ENCODE measurements around the gene PHYKPL.

Gene PHYKPL

GRCh38 chr5:178269499-178269898 is 36.9 kb upstream of the PHYKPL start:
- H3K9me2 ChIP-seq (replicated peaks; ENCODE audit: insufficient read depth, low read length) = no peaks in the 10 kb centered on the region
- no peak for TF ChIP-seq EZH2phosphoT487 (conservative IDR thresholded peaks at IDR 0.05; ENCODE audit: low read length)
- TF ChIP-seq CTCF (IDR thresholded peaks at IDR 0.05; ENCODE audit: insufficient read depth, low read length, poor library complexity, severe bottlenecking) = no peak
- H3K9me3 ChIP-seq (ENCODE audit: insufficient read depth, low read length) = no peaks in the 10 kb centered on the region
- H4K20me1 ChIP-seq (ENCODE audit: low read depth, low read length) = no peaks in the 10 kb centered on the region
- H3K4me2 ChIP-seq (ENCODE audit: low read depth, low read length, poor library complexity, severe bottlenecking) = no peak overlapping the region
- no peak overlapping the region for H3K4me3 ChIP-seq (ENCODE audit: insufficient read depth, low read length, poor library complexity, severe bottlenecking)
- no peaks in the 10 kb centered on the region for H3K79me2 ChIP-seq (ENCODE audit: insufficient read depth, low read length)
- H3K9ac ChIP-seq (ENCODE audit: low read length) = no peak overlapping the region
- H3F3A ChIP-seq (ENCODE audit: insufficient read depth) = no peaks in the 10 kb centered on the region
- H3K27me3 ChIP-seq (ENCODE audit: low read length) = no peaks in the 10 kb centered on the region
- H3K36me3 ChIP-seq (ENCODE audit: low read length) = no peaks in the 10 kb centered on the region
- H3K27ac ChIP-seq (ENCODE audit: low read depth, low read length) = no peak overlapping the region
- no peak overlapping the region for H2AFZ ChIP-seq (ENCODE audit: low read depth, low read length, severe bottlenecking)

DNA sequence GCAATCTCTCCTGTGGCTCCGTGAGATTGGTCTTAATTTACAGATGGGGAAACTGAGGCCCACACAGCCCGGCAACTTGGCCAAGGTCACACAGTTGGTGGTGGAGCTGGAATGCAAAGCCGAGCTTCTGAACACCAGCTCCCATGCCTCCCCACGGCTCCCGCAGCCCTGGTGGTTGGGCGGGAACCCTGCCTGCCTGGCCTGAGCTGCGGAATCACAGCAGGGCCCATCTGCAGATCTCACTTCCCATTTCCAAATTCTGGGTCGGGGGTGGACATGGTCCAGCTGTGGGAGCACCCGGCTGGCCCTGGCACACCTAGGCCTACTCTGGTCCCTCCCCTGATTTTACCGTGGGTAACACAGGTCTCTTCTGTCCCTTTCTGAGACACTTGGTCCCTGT is 35.3 kb upstream of the PHYKPL start:
- TF ChIP-seq CTCF (IDR thresholded peaks at IDR 0.05; ENCODE audit: insufficient read depth, low read length, poor library complexity, severe bottlenecking) (no peak), EZH2phosphoT487 (conservative IDR thresholded peaks at IDR 0.05; ENCODE audit: low read length) (no peak)
- H3K9me2 ChIP-seq (replicated peaks; ENCODE audit: insufficient read depth, low read length) = no peaks in the 10 kb centered on the region

DNA sequence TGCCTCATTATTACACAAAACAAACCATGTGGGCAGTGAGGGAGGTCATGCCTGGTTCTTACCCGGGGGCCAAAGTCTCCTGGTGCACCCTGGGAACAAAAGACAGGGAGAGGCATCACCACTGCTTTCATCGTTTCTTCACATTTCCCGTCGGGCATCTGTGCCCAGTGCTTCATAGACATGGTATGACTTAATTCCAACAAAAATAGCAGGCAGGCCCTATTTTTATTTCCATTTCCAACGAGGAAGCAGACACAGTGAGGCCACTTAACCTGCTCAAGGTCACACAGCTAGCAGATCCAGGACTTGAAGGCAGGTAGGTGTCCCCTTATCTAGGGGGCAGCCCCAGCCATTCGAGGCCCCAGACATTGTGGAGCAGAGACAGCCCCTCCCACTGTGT is 34.6 kb upstream of the PHYKPL start:
- H3K4me2 ChIP-seq (ENCODE audit: low read depth, low read length, poor library complexity, severe bottlenecking) = no peak overlapping the region
- H3K4me3 ChIP-seq (ENCODE audit: insufficient read depth, low read length, poor library complexity, severe bottlenecking) = no peak overlapping the region
- H4K20me1 ChIP-seq (ENCODE audit: low read depth, low read length) = no peaks in the 10 kb centered on the region
- H3K36me3 ChIP-seq (ENCODE audit: low read length) = no peaks in the 10 kb centered on the region
- H3K79me2 ChIP-seq (ENCODE audit: insufficient read depth, low read length) = no peaks in the 10 kb centered on the region
- H2AFZ ChIP-seq (ENCODE audit: low read depth, low read length, severe bottlenecking) = no peak overlapping the region
- H3K9ac ChIP-seq (ENCODE audit: low read length) = no peak overlapping the region
- no peaks in the 10 kb centered on the region for H3K27me3 ChIP-seq (ENCODE audit: low read length)
- H3K27ac ChIP-seq (ENCODE audit: low read depth, low read length) = no peak overlapping the region
- no peaks in the 10 kb centered on the region for H3K9me2 ChIP-seq (replicated peaks; ENCODE audit: insufficient read depth, low read length)
- H3K9me3 ChIP-seq (ENCODE audit: insufficient read depth, low read length) = no peaks in the 10 kb centered on the region
- no peaks in the 10 kb centered on the region for H3F3A ChIP-seq (ENCODE audit: insufficient read depth)
- no peak for TF ChIP-seq CTCF (IDR thresholded peaks at IDR 0.05; ENCODE audit: insufficient read depth, low read length, poor library complexity, severe bottlenecking)
- TF ChIP-seq EZH2phosphoT487 (conservative IDR thresholded peaks at IDR 0.05; ENCODE audit: low read length) = no peak

More for the DNA sequence above, 35.3 kb upstream of the PHYKPL start:
- Histone ChIP-seq H3K79me2 (ENCODE audit: insufficient read depth, low read length) (no peaks in the 10 kb centered on the region), H3K36me3 (ENCODE audit: low read length) (no peaks in the 10 kb centered on the region), H3K27ac (ENCODE audit: low read depth, low read length) (no peak overlapping the region), H3K27me3 (ENCODE audit: low read length) (no peaks in the 10 kb centered on the region), H3K4me2 (ENCODE audit: low read depth, low read length, poor library complexity, severe bottlenecking) (no peak overlapping the region), H2AFZ (ENCODE audit: low read depth, low read length, severe bottlenecking) (no peak overlapping the region), H4K20me1 (ENCODE audit: low read depth, low read length) (no peaks in the 10 kb centered on the region), H3F3A (ENCODE audit: insufficient read depth) (no peaks in the 10 kb centered on the region), H3K4me3 (ENCODE audit: insufficient read depth, low read length, poor library complexity, severe bottlenecking) (no peak overlapping the region), H3K9me3 (ENCODE audit: insufficient read depth, low read length) (no peaks in the 10 kb centered on the region), H3K9ac (ENCODE audit: low read length) (no peak overlapping the region)
